Right forelimb (tissue), 1 donor: Measurements from ENCODE around the gene KCNJ18.
A peak's percentile ranks its signal among the peaks of the same experiment; 100 is the strongest.
"Not testable (repeated sequence)": the region's sequence is repeated elsewhere in the genome, so short reads cannot be mapped to it uniquely, and the experiment has no call there.

Experiments
- DNase-seq: peaks from one replicate; pipeline ENCODE4 v3.0.0-alpha.2; 2018

Gene KCNJ18

DNA sequence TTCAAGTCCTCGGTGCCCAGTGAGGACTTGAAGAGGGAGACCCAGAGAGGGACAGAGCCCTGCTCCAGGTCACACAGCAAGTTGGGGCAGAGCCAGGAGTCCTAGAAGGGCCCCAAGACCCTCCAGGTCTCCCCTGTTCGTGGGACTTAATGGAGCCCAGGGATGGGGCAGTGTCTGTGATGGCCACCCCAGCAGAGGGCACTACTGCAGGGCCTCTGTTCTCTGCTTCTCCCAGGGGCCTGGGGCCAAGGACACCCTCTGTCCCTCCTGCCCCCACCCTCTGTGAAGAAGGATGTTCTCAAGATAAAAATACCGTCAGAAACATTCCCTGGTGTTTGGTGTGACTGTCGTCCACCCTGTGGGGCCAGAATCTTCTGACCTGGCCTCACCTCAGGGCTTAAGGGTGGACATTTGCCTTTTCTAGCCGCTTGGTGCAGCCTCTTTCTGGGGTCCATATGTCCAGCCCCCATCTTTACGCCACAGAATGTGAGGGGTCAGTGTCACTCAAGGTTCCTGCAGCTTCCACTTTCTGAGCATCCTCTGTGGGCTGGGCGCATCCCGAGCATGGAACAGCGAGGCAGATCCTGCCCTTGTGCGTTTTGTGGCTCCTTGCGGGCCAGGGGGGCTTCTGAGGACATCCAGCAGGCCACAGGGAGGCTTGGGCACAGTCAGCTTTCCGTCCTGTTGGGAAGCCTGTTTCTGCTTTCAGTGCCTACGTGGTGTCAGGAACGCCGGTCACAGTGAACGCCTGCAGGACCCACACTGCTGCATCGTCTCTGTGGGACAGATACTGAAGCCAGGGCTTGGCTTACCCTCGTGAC, at the start of gene KCNJ18:
KCNJ18 (plus strand) TSS at position 641 of the 821 bp plus-strand sequence. CDS start 10,264 bp downstream, outside the sequence.
- not testable (repeated sequence) for DNase-seq

DNA sequence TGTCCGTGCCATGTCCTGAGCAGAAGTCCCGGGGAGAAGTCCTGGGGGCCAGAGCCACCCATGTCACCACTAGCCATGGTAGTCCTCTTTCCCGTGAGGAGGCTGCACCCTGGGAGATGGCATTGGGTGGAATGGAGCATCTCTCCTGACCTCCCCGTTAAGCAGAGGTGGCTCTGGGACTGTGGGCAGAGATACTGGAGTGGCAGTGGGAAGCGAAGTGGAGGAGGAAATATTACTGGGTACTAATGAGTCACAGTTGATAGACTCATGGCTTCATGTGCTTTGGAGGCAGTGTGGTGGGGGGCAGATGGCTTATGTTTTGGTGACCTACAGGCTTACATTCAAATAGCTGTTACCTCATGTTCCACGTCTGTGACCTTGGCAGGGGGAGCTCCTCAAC, 44.2 kb upstream of the KCNJ18 start:
- not testable (repeated sequence) for DNase-seq

DNA sequence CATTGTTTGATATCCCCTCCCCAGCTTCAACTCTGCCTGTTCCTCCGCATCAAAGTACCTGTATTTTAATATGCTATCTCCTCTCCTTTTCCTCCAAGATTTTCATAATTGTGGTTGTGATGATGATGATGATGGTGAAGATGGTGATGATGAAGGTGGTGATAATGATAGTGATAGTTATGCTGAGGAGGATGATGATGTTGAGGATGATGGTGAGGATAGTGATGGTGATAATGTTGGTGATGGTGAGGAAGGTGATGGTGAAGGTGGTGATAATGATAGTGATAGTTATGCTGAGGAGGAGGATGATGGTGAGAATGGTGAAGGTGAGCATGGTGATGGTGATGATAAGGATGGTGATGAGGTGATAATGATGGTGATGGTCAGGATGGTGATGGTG, 42.3 kb upstream of the KCNJ18 start:
- DNase-seq: not testable (repeated sequence)

DNA sequence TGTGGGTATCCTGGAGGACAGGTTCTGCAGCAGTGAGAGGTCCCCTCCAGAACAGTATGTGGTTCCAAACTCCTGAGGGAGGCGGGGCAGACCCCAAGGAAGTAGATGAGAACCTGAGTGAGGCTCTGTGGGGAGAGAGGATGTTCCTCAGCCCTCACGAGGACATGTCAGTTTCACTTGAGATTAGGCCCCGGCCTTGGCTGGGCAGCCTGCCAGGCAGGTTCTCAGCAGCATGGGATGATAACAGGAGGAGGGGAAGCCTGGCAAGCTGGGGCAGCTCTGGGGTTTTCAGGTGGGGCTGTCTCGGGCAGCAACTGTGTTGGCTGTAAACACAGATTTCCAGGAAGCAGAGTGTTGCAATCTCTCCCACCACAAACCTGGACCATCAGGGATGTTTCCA, 40.3 kb upstream of the KCNJ18 start:
- not testable (repeated sequence) for DNase-seq

DNA sequence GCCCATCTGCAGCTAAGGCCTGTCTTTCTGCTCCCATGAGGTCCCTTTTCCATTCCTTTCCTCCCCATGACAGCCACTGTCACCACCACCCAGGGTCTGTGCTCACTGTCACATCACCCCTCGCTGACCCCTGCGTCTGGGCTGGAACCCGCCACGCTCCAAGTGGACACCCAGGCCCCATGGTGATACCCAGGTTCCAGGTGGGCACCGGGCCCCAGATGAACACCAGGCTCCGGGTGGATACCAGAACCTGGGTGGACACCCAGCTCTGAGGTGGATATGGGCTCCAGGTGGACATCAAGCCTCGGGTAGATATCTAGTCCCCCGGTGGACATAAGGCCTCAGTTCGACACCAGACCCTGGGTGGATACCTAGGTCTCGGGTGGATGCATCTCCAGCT, 39.1 kb upstream of the KCNJ18 start:
- not testable (repeated sequence) for DNase-seq

DNA sequence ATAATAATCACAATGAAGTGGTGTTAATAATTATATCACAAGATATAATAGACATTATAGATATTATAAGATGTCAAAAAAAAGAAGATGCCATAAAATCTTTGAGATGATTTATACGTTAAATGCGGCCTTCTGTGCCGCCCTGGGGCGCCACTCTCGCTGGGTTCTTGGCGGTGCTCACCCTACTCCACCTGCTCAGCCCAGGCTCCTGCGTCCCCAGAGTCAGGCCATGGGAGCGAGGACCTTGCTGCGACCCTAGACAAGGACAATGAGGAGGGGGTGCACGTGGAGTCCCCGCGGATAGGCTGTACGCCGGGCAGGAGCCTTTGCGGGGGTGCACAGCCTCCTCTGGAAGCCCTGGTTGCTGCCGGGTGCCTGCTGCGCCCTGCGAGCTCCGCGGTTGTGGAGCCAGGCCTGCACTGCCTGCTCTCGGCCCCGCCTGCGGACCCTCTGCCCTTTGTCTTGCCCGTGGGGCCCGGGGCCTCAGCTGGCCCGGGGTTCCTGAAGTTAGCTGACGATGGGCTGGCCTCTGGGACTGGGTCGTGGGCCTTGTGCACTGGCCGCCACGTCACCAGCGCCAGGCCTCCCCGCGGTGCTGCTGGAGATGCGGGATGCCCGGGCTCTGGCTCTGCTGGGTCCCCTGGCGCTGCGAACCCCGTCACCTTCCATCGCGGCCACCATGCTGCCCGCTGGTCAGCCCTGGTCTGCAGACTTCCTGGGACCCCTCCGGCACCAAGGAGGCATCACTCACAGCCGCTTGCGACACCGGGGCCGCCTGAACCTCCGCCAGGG, 35.6 kb upstream of the KCNJ18 start:
- DNase-seq: peak; percentile 25

DNA sequence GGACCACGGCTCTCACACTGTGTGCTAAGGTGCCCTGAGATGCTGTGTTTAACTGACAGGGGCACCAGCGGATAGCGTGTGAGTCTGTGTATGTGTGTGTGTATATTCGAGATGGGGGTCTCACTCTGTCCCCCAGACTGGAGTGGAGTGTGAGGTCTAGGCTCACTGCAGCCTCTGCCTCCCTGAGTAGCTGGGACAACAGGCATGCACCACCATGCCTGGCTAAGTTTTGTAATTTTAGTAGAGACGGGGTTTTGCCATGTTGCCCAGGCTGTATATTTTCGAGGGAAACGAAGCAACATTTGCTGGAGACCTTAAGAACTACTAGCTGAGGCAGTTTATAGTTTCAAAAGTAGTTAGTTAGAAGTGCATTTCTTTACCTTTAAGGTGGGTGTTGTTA, 32.7 kb upstream of the KCNJ18 start:
- DNase-seq: not testable (repeated sequence)

DNA sequence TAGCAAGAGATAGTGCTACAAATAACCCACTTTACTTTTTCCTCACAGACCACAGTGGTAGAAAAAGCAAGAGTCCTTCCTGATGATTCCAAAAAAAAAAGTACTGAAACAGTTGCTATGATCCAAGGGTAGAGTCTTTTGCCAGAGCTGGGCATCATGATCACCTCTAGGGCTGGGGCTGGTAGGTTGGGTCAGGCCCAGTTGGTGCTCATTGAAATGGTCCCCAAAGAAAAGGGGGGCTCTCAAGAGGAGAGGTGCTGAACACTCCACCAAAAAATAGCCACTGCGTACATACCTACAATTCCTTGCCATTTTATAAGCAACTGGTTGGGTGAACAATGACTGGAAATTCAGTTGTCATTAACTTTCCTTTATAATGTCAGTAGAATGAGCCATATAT, 30.9 kb upstream of the KCNJ18 start:
- DNase-seq: not testable (repeated sequence)

DNA sequence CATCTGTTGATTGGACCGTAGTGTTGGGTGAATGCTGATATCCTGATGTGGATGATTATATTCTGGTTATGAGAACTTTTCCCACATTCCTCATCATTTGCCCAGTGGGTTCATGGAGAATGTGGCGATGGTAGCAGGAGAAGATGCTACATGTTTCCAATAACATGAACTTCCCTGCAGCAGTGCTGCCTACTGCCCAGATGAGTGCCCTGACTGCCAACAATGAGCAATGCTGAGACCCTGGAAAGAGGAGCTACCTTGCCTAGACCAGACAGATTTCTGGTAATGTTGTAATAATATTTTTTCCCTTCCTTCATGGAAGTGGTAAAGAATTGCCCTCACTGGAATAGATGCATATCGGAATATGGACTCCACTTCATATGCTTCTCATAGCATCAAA, 29.2 kb upstream of the KCNJ18 start:
- not testable (repeated sequence) for DNase-seq

DNA sequence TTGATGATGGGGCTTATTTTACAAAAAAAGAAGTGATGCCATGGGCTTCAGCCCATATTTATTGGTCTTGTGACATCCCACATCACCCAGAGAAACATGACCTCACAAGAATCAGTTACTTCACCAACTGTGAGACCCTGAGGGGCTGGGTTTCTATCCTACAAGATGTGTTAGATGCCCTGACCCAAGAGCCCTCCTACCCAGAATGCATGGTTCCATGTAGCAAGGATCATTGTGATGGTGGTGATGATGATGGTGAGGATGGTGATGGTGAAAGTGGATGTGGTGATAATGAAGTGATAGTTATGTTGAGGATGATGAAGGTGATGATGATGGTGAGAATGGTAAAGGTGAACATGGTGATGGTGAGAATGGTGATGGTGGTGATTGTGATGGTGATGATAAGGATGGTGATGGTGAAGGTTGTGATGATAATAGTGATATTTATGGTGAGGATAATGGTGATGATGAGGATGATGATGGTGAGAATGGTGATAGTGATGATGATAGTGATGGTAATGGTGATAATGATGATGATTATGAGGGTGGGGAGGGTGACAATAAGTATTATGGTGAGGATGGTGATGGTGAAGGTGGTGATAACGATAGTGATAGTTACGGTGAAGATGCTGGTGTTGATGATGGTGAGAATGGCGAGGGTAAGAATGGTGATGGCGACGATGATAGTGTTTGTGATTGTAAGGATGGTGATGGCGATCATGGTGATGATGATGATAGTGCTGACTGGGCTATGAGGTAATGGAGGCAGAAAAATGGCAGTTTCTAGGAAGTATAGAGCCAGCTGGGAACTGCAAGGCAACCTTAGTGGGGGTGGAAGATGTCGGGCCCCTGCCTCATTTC, 28.5 kb upstream of the KCNJ18 start:
- DNase-seq: peak; percentile 24

DNA sequence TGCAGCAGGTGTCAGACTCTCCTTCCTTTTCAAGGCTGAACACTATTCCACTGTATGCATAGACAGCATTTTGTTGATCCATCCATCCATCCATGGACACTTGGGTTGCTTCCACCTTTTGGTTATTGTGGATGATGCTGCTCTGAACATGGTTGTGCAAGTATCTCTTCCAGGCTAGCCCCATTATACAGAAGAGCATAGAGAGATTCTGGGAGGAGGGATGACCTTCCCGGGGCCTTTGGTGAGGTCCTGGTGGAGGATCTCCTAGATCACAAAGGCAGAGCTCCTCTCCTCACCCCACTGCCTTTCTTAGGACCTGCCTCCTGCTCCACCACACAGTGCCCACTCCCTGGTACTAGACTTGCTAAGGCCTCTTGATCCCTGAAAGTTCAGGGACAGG, 27.2 kb upstream of the KCNJ18 start:
- not testable (repeated sequence) for DNase-seq

DNA sequence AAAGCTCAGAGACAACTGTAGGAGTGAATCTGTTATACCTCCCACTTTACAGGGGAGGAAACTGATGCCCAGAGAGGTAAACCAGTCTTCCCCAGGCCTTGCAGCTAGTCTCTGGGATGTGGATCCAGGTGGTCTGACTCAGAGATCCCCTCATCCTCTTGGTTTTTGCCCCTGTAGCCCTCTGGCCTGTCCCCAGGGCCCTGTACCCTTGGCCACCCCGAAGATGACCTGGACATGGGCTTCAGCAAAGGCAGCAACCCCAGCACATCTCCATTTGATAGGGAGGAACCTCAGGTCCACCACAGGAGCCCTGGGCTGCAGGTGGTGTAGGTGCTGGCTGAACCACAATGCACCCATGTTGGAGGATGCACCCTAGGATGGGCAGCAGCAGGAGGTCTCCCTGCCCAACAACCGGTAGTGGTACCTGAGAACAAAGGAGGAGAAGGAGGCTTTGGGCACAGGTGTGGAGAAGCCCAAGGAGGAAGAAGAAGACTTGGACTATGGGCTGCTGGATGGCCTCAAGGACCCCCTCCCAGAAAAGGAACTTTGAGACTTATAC, 26.3 kb upstream of the KCNJ18 start:
- DNase-seq: peak; percentile 20

DNA sequence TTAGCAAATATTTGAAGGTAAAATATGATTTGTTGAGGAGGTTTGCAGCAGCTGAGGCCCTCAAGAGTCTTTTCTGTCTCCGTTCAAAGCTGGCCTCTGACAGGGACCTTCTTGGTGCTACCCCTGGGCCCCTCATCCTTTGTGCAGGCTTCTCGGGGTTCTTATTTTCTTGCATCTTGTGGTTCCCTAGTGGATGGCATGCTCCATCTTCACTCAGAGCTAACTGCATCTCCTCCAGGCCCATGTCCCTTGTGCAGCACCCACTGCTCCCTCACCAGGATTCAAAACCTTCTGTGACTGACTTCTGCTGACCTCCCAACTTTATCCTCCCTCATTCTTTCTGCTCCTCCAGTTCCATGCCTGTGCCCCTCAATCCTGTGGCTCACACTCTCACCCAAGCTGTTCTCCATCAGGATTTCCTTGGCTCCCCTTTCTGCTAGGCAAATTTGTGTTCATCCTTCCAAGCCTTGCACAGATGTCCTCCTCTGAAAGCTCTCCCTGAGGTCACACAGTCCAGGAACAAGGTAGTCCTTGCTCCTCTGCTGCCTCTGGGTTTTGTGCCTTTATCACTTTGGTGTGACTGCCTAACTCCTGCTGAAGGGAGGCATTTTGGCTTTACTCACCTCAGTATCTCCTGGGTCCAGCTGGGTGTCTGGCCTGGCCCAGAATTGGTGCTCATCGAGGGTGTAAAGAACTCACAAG, 25.5 kb upstream of the KCNJ18 start:
- DNase-seq: peak; percentile 19

DNA sequence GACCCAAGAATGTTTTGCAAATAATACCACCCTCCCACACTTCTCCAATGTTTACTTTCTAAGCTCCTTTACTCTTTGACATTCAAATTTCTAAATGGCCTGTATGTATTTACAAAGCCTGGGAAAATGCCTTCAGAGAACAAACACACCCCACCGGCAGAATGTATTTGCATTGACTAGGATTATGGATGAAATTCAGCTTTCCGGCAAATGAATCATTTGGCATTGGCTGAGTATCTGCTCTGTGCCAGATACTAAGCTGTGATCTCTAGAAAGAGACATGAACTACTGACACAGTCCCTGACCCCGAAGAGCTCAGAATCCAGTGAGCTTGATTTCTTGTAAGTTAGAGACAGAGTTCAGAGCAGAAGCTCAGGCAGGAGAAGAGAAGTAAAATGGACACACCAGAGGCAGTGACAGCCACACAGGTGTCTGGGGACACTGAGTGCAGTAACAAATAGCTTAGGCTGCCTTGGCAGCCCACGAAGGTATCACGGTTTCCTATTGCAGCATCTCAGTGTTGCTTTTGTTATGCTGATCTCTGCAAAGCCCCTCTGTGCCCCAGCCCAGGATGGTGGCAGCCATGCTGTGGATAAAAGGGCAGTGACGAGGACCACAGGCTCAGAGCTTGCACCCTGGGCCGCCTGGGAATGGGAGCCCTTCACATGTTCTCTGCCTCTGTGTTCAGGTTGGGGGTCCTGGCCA, 24.8 kb upstream of the KCNJ18 start:
- not testable (repeated sequence) for DNase-seq

DNA sequence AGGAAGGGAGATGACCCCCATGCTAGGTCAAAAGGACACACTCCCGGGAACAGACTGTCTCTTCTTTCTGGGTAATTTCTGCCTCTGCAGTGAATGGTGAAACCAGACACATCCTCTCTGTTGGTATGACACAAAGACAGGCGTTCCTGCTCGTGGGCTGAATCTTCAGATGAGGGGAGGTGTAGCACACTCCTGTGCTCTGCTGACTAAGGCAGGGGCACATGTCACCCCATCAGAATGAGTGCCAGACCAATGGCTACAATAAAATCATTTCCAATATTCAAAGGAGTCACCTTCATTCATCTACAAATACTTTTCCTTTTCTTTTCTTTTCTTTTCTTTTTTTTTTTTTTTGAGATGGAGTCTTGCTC, 24.2 kb upstream of the KCNJ18 start:
- DNase-seq: not testable (repeated sequence)

DNA sequence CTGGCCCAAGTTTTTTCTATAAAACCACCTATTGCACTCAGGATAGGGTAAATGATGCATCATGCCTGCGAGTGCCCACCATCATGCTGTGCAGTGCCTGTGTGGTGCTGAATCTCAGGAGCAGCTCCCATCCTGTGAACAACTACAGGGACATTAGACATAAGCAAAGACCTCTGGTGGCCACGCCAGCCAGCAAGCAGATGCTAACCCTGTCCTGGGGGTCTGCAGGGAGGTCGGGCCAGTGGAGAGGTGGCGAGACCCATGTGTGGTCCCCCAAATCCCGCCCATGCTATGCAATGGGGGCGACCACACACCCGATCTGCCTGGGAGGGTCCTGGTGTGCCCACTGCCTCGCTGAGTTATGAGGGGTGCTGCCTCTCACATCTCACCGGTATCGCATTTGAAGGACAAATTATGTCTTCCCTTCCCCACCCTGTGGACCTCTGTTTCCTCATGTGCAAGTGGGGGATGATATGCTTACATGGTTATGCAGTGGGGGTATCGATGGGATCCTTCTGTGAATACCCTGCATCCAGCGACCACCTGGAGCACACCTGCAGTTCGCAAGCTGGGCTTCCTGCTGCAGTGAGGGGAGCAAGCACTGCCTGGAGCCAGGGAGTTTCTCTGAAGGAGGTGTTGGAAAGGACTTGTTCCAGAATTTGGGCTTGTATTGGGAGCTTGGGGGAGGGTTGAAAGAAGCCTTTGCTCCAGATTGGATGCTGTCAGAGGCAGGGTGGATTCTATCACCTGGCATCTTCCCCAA, 23.4 kb upstream of the KCNJ18 start:
- peak; percentile 20 for DNase-seq

DNA sequence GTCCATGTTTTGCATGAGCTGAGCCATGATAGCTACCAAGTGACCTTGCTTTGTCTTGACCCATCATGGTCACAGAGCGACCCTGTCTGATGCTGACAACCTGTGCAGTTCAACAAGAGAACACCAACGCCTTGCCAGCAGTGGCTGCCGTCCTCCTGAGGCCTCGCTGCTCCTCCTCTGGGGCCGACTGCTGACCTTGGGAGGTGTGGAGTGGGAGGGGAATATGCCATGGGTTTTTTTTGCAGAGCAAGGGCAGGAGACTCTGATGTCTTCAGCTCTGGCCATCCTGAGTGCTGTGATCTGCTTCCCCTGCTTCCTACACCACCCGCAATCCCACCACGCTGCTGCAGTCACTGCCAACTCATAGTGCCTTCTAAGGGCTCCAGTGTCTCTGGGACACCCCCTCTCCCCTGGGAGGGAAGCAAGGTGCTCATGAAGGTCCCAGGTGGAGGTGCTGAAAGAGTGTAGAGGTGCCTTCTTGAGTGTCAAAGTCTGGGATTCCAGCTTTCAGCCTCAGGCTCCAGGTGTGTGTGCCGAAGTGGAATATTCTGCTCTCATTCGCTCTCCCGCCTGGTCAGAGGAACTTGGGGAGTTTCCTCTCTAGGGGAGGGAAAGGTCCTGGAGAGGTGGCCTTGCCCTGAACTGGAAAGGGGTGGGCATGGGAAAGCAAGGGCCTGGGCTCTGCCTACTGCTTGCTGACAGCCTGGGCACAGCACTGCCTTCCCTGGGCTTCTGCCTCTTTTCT, 22.5 kb upstream of the KCNJ18 start:
- peak; percentile 26 for DNase-seq

DNA sequence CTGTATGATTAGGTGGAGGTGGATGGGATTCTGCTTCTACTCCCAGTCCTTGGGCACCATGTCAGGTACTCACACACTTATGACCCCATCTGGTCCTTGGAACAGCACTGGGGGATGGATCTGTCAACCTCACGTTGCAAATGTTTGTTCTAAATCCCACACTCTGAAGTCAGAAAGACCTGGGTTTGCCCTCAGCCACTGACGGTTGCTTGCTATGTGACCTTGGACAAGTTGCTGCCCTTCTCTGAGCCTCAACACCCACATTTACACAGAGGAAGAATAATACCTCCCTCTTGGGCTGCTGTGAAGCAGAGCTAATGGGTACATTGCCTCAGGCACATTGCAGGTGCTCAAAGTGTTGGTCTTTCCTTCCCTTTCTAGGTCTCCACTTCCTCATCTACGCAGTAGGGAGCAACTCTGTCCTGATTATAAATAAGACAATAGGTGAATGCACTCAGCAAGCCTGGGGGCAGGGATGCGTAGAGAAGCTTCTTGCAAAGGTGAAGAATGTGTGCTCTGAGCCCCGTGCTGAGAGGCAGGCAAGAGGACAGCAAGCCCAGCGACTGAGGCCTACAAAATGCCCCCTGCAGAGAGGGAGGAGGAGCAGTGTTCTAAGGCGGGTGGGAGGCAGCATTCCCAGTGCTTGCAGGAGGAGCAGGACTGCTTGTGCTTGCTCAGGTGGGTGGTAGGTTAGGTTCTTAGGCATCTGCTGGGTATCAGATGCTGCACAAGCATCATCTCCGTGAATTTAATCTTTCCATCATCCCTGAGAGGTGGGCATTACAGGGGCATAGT, 21.8 kb upstream of the KCNJ18 start:
- peak; percentile 22 for DNase-seq

DNA sequence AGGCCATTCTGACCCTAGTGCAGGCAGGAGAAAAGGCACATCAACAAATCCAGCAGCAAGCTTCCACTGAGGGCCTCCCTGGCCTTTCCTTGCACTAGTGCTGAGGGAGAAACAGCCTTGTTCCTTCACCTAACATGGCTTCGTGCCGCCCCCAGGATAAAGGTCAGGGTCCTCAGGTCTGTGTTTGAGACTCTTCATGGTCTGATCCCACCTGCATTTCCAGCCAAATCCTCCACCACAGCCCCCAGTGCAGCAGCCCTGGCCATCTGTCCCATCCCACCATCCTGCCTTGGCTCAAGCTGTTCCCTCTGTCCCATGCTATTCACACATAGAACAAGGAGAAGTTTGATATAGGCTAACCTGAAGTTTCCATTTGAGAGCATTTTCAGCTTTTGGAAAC, 20.9 kb upstream of the KCNJ18 start:
- peak; percentile 36 for DNase-seq
